WTC11 (cell line): Measurements from ENCODE around the gene GAK. TPM values are rescaled to one million over a fixed set of nuclear protein-coding genes. Genes with fewer than 3 reads are reported as not detected.
A peak's percentile ranks its signal among the peaks of the same experiment; 100 is the strongest.

Experiments used
- ATAC-seq: fragments of 200-7000 bp; cut with Tn5 transposase; 2 replicates; pipeline ENCODE4 v1.10.0; 2021; ENCODE audit warnings: mild to moderate bottlenecking, moderate library complexity
- CTCF ChIA-PET: fragments of 300-600 bp; sonication (Branson Sonifier 250); formaldehyde crosslinking; loops from one replicate; lab custom pipeline; 2021; ENCODE audit warnings: antibody characterized with exemption; lab: Charles Lee
- POLR2A ChIA-PET: fragments of 350-600 bp; sonication (Branson Sonifier 250); formaldehyde crosslinking; loops from one replicate; lab custom pipeline; 2021; ENCODE audit warnings: antibody characterized with exemption; lab: Charles Lee
- DNase-seq: peaks from one replicate; pipeline ENCODE4 v3.0.0; 2021; ENCODE audit warnings: low spot score
- H3K27ac Mint-ChIP-seq: 2 replicates; pipeline ENCODE4 v1.8.0; 2021; ENCODE audit warnings: mixed read lengths
- H3K27me3 Mint-ChIP-seq: 2 replicates; pipeline ENCODE4 v1.8.0; 2021; ENCODE audit warnings: low read depth, mild to moderate bottlenecking, moderate library complexity, mixed read lengths
- H3K36me3 Mint-ChIP-seq: 2 replicates; pipeline ENCODE4 v1.8.0; 2021; ENCODE audit warnings: mixed read lengths
- H3K4me1 Mint-ChIP-seq: 2 replicates; pipeline ENCODE4 v1.8.0; 2022; ENCODE audit warnings: mixed read lengths
- H3K4me3 Mint-ChIP-seq: 2 replicates; pipeline ENCODE4 v1.8.0; 2021; ENCODE audit warnings: mild to moderate bottlenecking, moderate library complexity, mixed read lengths
- H3K9me3 Mint-ChIP-seq: 2 replicates; pipeline ENCODE4 v1.8.0; 2021; ENCODE audit warnings: mixed read lengths
- GABPB1 ChIP-seq: sonication (generic); formaldehyde crosslinking; IDR thresholded peaks from 2 replicates; pipeline ENCODE4 v1.8.1; 2023; ENCODE audit warnings: mild to moderate bottlenecking, missing genetic modification reagents
- RELA ChIP-seq: sonication (generic); formaldehyde crosslinking; IDR thresholded peaks from 2 replicates; pipeline ENCODE4 v1.8.1; 2022; ENCODE audit warnings: missing genetic modification reagents, mild to moderate bottlenecking, borderline replicate concordance
- SP1 ChIP-seq: sonication (generic); formaldehyde crosslinking; conservative IDR thresholded peaks from 2 replicates; pipeline ENCODE4 v1.8.1; 2022; ENCODE audit warnings: missing genetic modification reagents
- ZNF232 ChIP-seq: sonication (generic); formaldehyde crosslinking; IDR thresholded peaks from 2 replicates; pipeline ENCODE4 v1.8.0; 2022; ENCODE audit warnings: mild to moderate bottlenecking, missing genetic modification reagents
- ZNF416 ChIP-seq: fragments of 250-450 bp; sonication (Bioruptor Pico); IDR thresholded peaks from 2 replicates; pipeline ENCODE4 v1.9.0; 2021; ENCODE audit warnings: mild to moderate bottlenecking, inconsistent platforms
- total RNA-seq: library from RNA; stranded (reverse); gene quantifications from 3 replicates; pipeline ENCODE4 v1.2.3, GENCODE V29; 2021
- TF ChIP-seq, protein P1 (sequence below): fragments of 250-450 bp; sonication (Bioruptor Pico); IDR thresholded peaks from 2 replicates; pipeline ENCODE4 v1.9.0; 2021; ENCODE audit warnings: mild to moderate bottlenecking
- TF ChIP-seq, protein P2 (sequence below): sonication (generic); formaldehyde crosslinking; IDR thresholded peaks from 2 replicates; pipeline ENCODE4 v1.8.1; 2023; ENCODE audit warnings: mild to moderate bottlenecking, missing genetic modification reagents, moderate library complexity
- TF ChIP-seq, protein P3 (sequence below): sonication (generic); formaldehyde crosslinking; IDR thresholded peaks from 2 replicates; pipeline ENCODE4 v1.8.0; 2023; ENCODE audit warnings: mild to moderate bottlenecking, missing genetic modification reagents
- TF ChIP-seq, protein P4 (sequence below): sonication (generic); formaldehyde crosslinking; IDR thresholded peaks from 2 replicates; pipeline ENCODE4 v1.8.1; 2022; ENCODE audit warnings: mild to moderate bottlenecking, missing genetic modification reagents, moderate library complexity, borderline replicate concordance
- TF ChIP-seq, protein P5 (sequence below): sonication (generic); formaldehyde crosslinking; IDR thresholded peaks from 2 replicates; pipeline ENCODE4 v1.8.1; 2022; ENCODE audit warnings: mild to moderate bottlenecking, moderate library complexity, missing genetic modification reagents
- TF ChIP-seq, protein P6 (sequence below): sonication (generic); formaldehyde crosslinking; IDR thresholded peaks from 2 replicates; pipeline ENCODE4 v1.8.0; 2022; ENCODE audit warnings: mild to moderate bottlenecking, missing genetic modification reagents
- TF ChIP-seq, protein P7 (sequence below): sonication (generic); formaldehyde crosslinking; IDR thresholded peaks from 2 replicates; pipeline ENCODE4 v1.8.1; 2023; ENCODE audit warnings: mild to moderate bottlenecking, missing genetic modification reagents
- TF ChIP-seq, protein P8 (sequence below): sonication (generic); formaldehyde crosslinking; conservative IDR thresholded peaks from 2 replicates; pipeline ENCODE4 v1.8.1; 2023; ENCODE audit warnings: mild to moderate bottlenecking, low read depth, missing genetic modification reagents, moderate library complexity

GAK gene
- total RNA-seq, 1 experiment from 2014 or later: 121 TPM

DNA sequence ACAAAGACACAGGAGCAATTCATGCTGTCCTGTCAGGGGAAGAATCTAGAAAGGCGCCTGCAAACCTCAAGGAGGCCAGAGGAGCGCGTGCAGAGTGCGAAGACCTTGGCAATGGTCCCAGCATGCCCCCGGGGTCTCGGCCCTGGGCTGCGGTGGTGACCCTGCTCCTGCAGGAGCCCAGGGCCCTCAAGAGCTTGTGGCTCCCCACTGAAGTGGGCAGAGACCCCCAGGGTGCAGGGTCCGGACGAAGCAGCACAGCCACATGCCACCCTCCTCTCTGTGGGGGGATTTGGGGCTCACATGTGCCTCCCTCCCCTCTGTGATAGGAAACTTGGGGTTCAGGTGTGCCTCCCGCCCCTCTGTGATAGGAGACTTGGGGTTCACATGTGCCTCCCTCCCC is 39.3 kb downstream of the GAK start:
- Mint-ChIP-seq H3K4me1 (no peaks in the 10 kb centered on the region), H3K27ac (no peak overlapping the region), H3K36me3 (peaks cover 5% of the 10 kb centered on the region), H3K27me3 (no peaks in the 10 kb centered on the region), H3K4me3 (no peak overlapping the region), H3K9me3 (peaks cover 3% of the 10 kb centered on the region)
- ATAC-seq: no peak
- ChIA-PET POLR2A (no interaction called here), CTCF (interaction anchor here (1.5 to 2.7 kb wide), 3 partner anchors 63 to 209 kb away, joined by 7 to 11 read pairs (median 10); no protein-coding TSS in a partner anchor)
- TF ChIP-seq ZNF416: no peak
- no peak for DNase-seq

DNA sequence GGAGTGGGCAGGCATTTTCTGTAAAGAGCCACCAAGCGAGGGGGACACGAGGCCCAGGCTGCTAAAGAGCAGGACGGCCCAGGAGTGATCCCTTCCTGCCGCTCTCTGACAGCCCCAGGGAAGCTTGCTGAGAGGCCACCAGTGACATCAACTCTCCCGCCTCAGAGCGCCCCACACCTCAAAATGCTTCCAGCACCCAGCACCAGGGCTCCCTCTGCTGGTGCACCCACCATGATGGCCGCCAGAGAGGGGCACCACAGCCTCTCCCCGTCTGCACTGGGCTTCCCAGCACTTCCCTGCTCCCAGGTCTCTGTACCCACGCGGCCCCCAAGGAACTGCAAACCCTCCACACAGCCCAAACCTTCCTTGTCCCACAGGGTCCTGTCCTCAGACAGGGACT is 40.4 kb downstream of the GAK start:
- POLR2A ChIA-PET: no interaction called here
- CTCF ChIA-PET: interaction anchor here (0.6 to 2.7 kb wide), 16 partner anchors 9 to 208 kb away, joined by 3 to 11 read pairs (median 4); partner anchors contain the start of genes GAK and TMEM175
- Mint-ChIP-seq H3K36me3 (peaks cover 15% of the 10 kb centered on the region), H3K9me3 (peaks cover 11% of the 10 kb centered on the region), H3K27me3 (no peaks in the 10 kb centered on the region), H3K4me3 (no peak overlapping the region), H3K4me1 (no peaks in the 10 kb centered on the region), H3K27ac (no peak overlapping the region)
- DNase-seq (peak; percentile 74), ATAC-seq (peak; percentile 80)
- TF ChIP-seq, protein P1, sequence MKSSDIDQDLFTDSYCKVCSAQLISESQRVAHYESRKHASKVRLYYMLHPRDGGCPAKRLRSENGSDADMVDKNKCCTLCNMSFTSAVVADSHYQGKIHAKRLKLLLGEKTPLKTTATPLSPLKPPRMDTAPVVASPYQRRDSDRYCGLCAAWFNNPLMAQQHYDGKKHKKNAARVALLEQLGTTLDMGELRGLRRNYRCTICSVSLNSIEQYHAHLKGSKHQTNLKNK: no peak
- TF ChIP-seq GABPB1 (CRISPR knock-in tag): no peak

DNA sequence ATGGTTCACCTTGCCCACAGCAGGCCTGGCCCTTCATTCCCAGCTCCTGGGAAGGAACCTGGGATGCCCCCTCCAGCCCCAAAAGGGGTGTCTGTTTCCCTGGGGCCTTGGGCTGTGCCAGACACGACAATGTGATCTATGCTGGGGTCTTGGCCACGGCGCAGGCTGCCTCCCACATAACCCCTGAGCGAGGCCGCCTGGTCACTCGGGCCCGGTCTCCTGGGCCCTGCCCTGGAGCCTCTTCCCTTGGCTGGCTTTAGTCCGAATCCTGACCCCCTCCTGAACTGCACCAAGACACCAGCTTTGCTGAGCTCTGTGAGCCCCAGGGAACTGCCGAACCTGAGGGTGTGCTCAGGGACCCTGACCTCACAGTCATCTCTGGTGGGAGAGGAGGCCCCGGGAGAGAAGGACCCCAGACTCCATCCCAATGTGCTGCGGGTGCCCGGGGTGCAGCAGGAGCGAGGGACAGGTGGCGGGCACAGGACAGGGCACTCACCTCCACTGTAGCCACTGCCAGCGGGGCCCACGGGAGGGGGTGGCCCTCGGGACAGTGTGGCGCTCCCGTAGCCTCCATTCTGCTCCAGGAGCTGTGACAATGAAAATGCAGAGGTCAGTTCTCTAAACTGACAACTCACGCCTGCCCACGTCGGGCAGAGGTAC is 42.0 kb downstream of the GAK start:
- peaks cover 20% of the 10 kb centered on the region for H3K36me3 Mint-ChIP-seq
- ATAC-seq (no peak), DNase-seq (no peak)
- TF ChIP-seq, protein P2, sequence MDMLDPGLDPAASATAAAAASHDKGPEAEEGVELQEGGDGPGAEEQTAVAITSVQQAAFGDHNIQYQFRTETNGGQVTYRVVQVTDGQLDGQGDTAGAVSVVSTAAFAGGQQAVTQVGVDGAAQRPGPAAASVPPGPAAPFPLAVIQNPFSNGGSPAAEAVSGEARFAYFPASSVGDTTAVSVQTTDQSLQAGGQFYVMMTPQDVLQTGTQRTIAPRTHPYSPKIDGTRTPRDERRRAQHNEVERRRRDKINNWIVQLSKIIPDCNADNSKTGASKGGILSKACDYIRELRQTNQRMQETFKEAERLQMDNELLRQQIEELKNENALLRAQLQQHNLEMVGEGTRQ (CRISPR knock-in tag): no peak
- TF ChIP-seq, protein P3, sequence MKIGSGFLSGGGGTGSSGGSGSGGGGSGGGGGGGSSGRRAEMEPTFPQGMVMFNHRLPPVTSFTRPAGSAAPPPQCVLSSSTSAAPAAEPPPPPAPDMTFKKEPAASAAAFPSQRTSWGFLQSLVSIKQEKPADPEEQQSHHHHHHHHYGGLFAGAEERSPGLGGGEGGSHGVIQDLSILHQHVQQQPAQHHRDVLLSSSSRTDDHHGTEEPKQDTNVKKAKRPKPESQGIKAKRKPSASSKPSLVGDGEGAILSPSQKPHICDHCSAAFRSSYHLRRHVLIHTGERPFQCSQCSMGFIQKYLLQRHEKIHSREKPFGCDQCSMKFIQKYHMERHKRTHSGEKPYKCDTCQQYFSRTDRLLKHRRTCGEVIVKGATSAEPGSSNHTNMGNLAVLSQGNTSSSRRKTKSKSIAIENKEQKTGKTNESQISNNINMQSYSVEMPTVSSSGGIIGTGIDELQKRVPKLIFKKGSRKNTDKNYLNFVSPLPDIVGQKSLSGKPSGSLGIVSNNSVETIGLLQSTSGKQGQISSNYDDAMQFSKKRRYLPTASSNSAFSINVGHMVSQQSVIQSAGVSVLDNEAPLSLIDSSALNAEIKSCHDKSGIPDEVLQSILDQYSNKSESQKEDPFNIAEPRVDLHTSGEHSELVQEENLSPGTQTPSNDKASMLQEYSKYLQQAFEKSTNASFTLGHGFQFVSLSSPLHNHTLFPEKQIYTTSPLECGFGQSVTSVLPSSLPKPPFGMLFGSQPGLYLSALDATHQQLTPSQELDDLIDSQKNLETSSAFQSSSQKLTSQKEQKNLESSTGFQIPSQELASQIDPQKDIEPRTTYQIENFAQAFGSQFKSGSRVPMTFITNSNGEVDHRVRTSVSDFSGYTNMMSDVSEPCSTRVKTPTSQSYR (CRISPR knock-in tag): no peak
- TF ChIP-seq ZNF232 (CRISPR knock-in tag): no peak
- TF ChIP-seq, protein P4, sequence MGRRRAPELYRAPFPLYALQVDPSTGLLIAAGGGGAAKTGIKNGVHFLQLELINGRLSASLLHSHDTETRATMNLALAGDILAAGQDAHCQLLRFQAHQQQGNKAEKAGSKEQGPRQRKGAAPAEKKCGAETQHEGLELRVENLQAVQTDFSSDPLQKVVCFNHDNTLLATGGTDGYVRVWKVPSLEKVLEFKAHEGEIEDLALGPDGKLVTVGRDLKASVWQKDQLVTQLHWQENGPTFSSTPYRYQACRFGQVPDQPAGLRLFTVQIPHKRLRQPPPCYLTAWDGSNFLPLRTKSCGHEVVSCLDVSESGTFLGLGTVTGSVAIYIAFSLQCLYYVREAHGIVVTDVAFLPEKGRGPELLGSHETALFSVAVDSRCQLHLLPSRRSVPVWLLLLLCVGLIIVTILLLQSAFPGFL: no peak
- TF ChIP-seq, protein P5, sequence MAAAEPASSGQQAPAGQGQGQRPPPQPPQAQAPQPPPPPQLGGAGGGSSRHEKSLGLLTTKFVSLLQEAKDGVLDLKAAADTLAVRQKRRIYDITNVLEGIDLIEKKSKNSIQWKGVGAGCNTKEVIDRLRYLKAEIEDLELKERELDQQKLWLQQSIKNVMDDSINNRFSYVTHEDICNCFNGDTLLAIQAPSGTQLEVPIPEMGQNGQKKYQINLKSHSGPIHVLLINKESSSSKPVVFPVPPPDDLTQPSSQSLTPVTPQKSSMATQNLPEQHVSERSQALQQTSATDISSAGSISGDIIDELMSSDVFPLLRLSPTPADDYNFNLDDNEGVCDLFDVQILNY: no peak
- peaks cover 11% of the 10 kb centered on the region for H3K9me3 Mint-ChIP-seq
- H3K4me3 Mint-ChIP-seq: no peak overlapping the region
- CTCF ChIA-PET: interaction anchor here (1.2 to 2.7 kb wide), 2 partner anchors 39 to 206 kb away, joined by 6 to 10 read pairs; no protein-coding TSS in a partner anchor
- no peak overlapping the region for H3K27ac Mint-ChIP-seq
- POLR2A ChIA-PET: no interaction called here
- no peaks in the 10 kb centered on the region for H3K4me1 Mint-ChIP-seq
- no peaks in the 10 kb centered on the region for H3K27me3 Mint-ChIP-seq

DNA sequence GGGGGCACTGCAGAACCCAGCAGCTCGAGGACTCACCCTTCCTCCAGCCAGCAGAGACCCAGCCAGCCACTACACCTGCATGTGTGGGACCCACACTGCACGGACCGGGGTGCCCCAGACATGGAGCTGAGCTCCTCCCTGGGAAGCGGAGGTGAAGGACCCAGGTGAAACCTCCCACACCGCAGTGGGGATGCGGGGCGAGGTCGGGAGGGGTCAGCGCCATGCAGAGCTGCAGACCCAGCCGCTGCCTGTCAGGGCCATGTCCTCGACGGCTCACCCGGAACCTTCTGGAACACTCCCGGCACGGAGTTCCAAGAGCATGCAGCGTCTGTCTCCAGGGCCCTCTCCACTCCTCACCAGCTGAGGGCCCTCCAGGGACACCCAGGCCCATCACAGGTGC is 42.6 kb downstream of the GAK start:
- no peak overlapping the region for H3K4me3 Mint-ChIP-seq
- no peaks in the 10 kb centered on the region for H3K27me3 Mint-ChIP-seq
- DNase-seq (no peak), ATAC-seq (no peak)
- H3K9me3 Mint-ChIP-seq: peaks cover 11% of the 10 kb centered on the region
- H3K36me3 Mint-ChIP-seq: peaks cover 20% of the 10 kb centered on the region
- POLR2A ChIA-PET: no interaction called here
- no peaks in the 10 kb centered on the region for H3K4me1 Mint-ChIP-seq
- CTCF ChIA-PET: no interaction called here
- no peak overlapping the region for H3K27ac Mint-ChIP-seq
- TF ChIP-seq, protein P6, sequence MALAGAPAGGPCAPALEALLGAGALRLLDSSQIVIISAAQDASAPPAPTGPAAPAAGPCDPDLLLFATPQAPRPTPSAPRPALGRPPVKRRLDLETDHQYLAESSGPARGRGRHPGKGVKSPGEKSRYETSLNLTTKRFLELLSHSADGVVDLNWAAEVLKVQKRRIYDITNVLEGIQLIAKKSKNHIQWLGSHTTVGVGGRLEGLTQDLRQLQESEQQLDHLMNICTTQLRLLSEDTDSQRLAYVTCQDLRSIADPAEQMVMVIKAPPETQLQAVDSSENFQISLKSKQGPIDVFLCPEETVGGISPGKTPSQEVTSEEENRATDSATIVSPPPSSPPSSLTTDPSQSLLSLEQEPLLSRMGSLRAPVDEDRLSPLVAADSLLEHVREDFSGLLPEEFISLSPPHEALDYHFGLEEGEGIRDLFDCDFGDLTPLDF (CRISPR knock-in tag): no peak
- TF ChIP-seq RELA: no peak
- TF ChIP-seq, protein P7, sequence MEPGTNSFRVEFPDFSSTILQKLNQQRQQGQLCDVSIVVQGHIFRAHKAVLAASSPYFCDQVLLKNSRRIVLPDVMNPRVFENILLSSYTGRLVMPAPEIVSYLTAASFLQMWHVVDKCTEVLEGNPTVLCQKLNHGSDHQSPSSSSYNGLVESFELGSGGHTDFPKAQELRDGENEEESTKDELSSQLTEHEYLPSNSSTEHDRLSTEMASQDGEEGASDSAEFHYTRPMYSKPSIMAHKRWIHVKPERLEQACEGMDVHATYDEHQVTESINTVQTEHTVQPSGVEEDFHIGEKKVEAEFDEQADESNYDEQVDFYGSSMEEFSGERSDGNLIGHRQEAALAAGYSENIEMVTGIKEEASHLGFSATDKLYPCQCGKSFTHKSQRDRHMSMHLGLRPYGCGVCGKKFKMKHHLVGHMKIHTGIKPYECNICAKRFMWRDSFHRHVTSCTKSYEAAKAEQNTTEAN (CRISPR knock-in tag): no peak
- no peak for TF ChIP-seq SP1 (CRISPR knock-in tag)
- TF ChIP-seq, protein P8, sequence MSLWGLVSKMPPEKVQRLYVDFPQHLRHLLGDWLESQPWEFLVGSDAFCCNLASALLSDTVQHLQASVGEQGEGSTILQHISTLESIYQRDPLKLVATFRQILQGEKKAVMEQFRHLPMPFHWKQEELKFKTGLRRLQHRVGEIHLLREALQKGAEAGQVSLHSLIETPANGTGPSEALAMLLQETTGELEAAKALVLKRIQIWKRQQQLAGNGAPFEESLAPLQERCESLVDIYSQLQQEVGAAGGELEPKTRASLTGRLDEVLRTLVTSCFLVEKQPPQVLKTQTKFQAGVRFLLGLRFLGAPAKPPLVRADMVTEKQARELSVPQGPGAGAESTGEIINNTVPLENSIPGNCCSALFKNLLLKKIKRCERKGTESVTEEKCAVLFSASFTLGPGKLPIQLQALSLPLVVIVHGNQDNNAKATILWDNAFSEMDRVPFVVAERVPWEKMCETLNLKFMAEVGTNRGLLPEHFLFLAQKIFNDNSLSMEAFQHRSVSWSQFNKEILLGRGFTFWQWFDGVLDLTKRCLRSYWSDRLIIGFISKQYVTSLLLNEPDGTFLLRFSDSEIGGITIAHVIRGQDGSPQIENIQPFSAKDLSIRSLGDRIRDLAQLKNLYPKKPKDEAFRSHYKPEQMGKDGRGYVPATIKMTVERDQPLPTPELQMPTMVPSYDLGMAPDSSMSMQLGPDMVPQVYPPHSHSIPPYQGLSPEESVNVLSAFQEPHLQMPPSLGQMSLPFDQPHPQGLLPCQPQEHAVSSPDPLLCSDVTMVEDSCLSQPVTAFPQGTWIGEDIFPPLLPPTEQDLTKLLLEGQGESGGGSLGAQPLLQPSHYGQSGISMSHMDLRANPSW (CRISPR knock-in tag): no peak
